Ectodermal cell (in vitro differentiated cells): Measurements from ENCODE around the gene SIM1.

Source experiments
- H3K27ac ChIP-seq: 2 replicates; pipeline ENCODE4 v1.7.0; 2013; ENCODE audit warnings: mild to moderate bottlenecking, low read depth, low read length; ENCODE audit not compliant: insufficient read depth, poor library complexity, severe bottlenecking
- H3K27me3 ChIP-seq: 2 replicates; pipeline ENCODE4 v1.7.0; 2013; ENCODE audit warnings: mild to moderate bottlenecking, low read length; ENCODE audit not compliant: insufficient read depth, control insufficient read depth, poor library complexity, severe bottlenecking
- H3K36me3 ChIP-seq: one replicate; pipeline ENCODE4 v1.7.0; 2013; ENCODE audit warnings: low read length; ENCODE audit not compliant: control insufficient read depth, insufficient read depth
- H3K4me1 ChIP-seq: one replicate; pipeline ENCODE4 v1.7.0; 2013; ENCODE audit warnings: low read length; ENCODE audit not compliant: control insufficient read depth, insufficient read depth
- H3K4me3 ChIP-seq: 2 replicates; pipeline ENCODE4 v1.7.0; 2013; ENCODE audit warnings: low read depth, low read length, control low read depth; ENCODE audit not compliant: insufficient read depth
- H3K9me3 ChIP-seq: 2 replicates; pipeline ENCODE4 v1.7.0; 2013; ENCODE audit warnings: mild to moderate bottlenecking, low read length, moderate library complexity; ENCODE audit not compliant: control insufficient read depth
- WGBS, 2 experiments: methylation state at CpG; one replicate each; pipeline ENCODE4 v1.1.7; 2013; ENCODE audit warnings: missing lambda C conversion rate in 2 of 2; 5-methylcytosine and 5-hydroxymethylcytosine counted together

Gene SIM1

GRCh38 chr6:100470422-100471120 lies 5.8 kb upstream of the SIM1 start:
- no peaks in the 10 kb centered on the region for H3K36me3 ChIP-seq
- no peak overlapping the region for H3K27ac ChIP-seq
- no peaks in the 10 kb centered on the region for H3K4me1 ChIP-seq
- WGBS, 2 experiments: 80 to 85% methylated on average over 5 of the region's 5 CpGs
- peaks cover 80% of the 10 kb centered on the region for H3K27me3 ChIP-seq
- no peak overlapping the region for H3K4me3 ChIP-seq
- H3K9me3 ChIP-seq: no peaks in the 10 kb centered on the region

GRCh38 chr6:100469101-100469859 lies 4.6 kb upstream of the SIM1 start:
- 4 to 6% methylated on average over 44 of the region's 44 CpGs for WGBS, 2 experiments
- Histone ChIP-seq H3K36me3 (no peaks in the 10 kb centered on the region), H3K27me3 (peaks cover 93% of the 10 kb centered on the region), H3K4me3 (no peak overlapping the region), H3K9me3 (no peaks in the 10 kb centered on the region), H3K4me1 (peaks cover under 1% of the 10 kb centered on the region), H3K27ac (no peak overlapping the region)

GRCh38 chr6:100468016-100468622 lies 3.4 kb upstream of the SIM1 start:
- no peak overlapping the region for H3K27ac ChIP-seq
- peaks cover 100% of the 10 kb centered on the region for H3K27me3 ChIP-seq
- 60 to 65% methylated on average over 5 of the region's 6 CpGs for WGBS, 2 experiments
- H3K36me3 ChIP-seq: no peaks in the 10 kb centered on the region
- no peak overlapping the region for H3K4me3 ChIP-seq
- H3K4me1 ChIP-seq: peaks cover 5% of the 10 kb centered on the region
- H3K9me3 ChIP-seq: no peaks in the 10 kb centered on the region

GRCh38 chr6:100467129-100468015 lies 2.7 kb upstream of the SIM1 start:
- 5% methylated on average over 49 of the region's 49 CpGs for WGBS, 2 experiments
- Histone ChIP-seq H3K36me3 (no peaks in the 10 kb centered on the region), H3K4me1 (peaks cover 5% of the 10 kb centered on the region), H3K27me3 (peaks cover 100% of the 10 kb centered on the region), H3K9me3 (no peaks in the 10 kb centered on the region), H3K4me3 (no peak overlapping the region), H3K27ac (no peak overlapping the region)

- H3K4me1 ChIP-seq: peaks cover 5% of the 10 kb centered on the region
- H3K27ac ChIP-seq: no peak overlapping the region
- no peaks in the 10 kb centered on the region for H3K36me3 ChIP-seq
- 1 to 2% methylated on average over 17 to 20 of the region's 21 CpGs for WGBS, 2 experiments
- no peaks in the 10 kb centered on the region for H3K9me3 ChIP-seq
- no peak overlapping the region for H3K4me3 ChIP-seq
- peaks cover 100% of the 10 kb centered on the region for H3K27me3 ChIP-seq
These were observed 1.8 kb upstream of the SIM1 start for GRCh38 chr6:100466410-100467128.

GRCh38 chr6:100465701-100466409 lies 1.1 kb upstream of the SIM1 start:
- H3K36me3 ChIP-seq: no peaks in the 10 kb centered on the region
- H3K9me3 ChIP-seq: no peaks in the 10 kb centered on the region
- peaks cover 8% of the 10 kb centered on the region for H3K4me1 ChIP-seq
- WGBS, 2 experiments: 1 to 5% methylated on average over 20 of the region's 20 CpGs
- no peak overlapping the region for H3K4me3 ChIP-seq
- H3K27ac ChIP-seq: no peak overlapping the region
- H3K27me3 ChIP-seq: peaks cover 100% of the 10 kb centered on the region

GRCh38 chr6:100464162-100464851 lies 414 bp downstream of the SIM1 start:
- peaks cover 8% of the 10 kb centered on the region for H3K4me1 ChIP-seq
- H3K9me3 ChIP-seq: no peaks in the 10 kb centered on the region
- H3K27me3 ChIP-seq: peaks cover 100% of the 10 kb centered on the region
- H3K4me3 ChIP-seq: peak overlapping the region; percentile 31
- no peak overlapping the region for H3K27ac ChIP-seq
- 0 to 1% methylated on average over 46 of the region's 46 CpGs for WGBS, 2 experiments
- no peaks in the 10 kb centered on the region for H3K36me3 ChIP-seq

- Histone ChIP-seq H3K36me3 (no peaks in the 10 kb centered on the region), H3K27me3 (peaks cover 100% of the 10 kb centered on the region), H3K27ac (no peak overlapping the region), H3K9me3 (no peaks in the 10 kb centered on the region), H3K4me1 (peaks cover 11% of the 10 kb centered on the region), H3K4me3 (no peak overlapping the region)
- WGBS, 2 experiments: 1% methylated on average over 24 of the region's 24 CpGs
These were observed 1.0 kb downstream of the SIM1 start for GRCh38 chr6:100463630-100464161.
